Measurements from ENCODE around the gene ART5.

ART5 gene

GRCh38 chr11:3667149-3668035 lies 25.6 kb upstream of the ART5 start:
- in situ Hi-C loops (cut with HindIII; ENCODE audit: low sequenced_read_pairs), result no loop called here
- no peak for DNase-seq (ENCODE audit: low read depth)
- no peak overlapping the region for H3K4me3 ChIP-seq (ENCODE audit: low read depth, low read length)
- TF ChIP-seq CTCF (IDR thresholded peaks at IDR 0.05; ENCODE audit: low read depth, low read length, missing control alignments), result no peak

- in situ Hi-C loops (cut with HindIII; ENCODE audit: low sequenced_read_pairs), result no loop called here
- TF ChIP-seq CTCF (IDR thresholded peaks at IDR 0.05; ENCODE audit: low read depth, low read length, missing control alignments), result no peak
- no peak for DNase-seq (ENCODE audit: low read depth)
- no peak overlapping the region for H3K4me3 ChIP-seq (ENCODE audit: low read depth, low read length)
Observed at GRCh38 chr11:3666023-3666530, 24.3 kb upstream of the ART5 start.

GRCh38 chr11:3665336-3666022 lies 23.7 kb upstream of the ART5 start:
- H3K4me3 ChIP-seq (ENCODE audit: low read depth, low read length), result no peak overlapping the region
- DNase-seq (ENCODE audit: low read depth), result no peak
- in situ Hi-C loops (cut with HindIII; ENCODE audit: low sequenced_read_pairs), result no loop called here
- no peak for TF ChIP-seq CTCF (IDR thresholded peaks at IDR 0.05; ENCODE audit: low read depth, low read length, missing control alignments)

GRCh38 chr11:3664032-3664630 lies 22.3 kb upstream of the ART5 start:
- DNase-seq (ENCODE audit: low read depth), result no peak
- in situ Hi-C loops (cut with HindIII; ENCODE audit: low sequenced_read_pairs), result no loop called here
- no peak for TF ChIP-seq CTCF (IDR thresholded peaks at IDR 0.05; ENCODE audit: low read depth, low read length, missing control alignments)
- H3K4me3 ChIP-seq (ENCODE audit: low read depth, low read length), result no peak overlapping the region

DNA sequence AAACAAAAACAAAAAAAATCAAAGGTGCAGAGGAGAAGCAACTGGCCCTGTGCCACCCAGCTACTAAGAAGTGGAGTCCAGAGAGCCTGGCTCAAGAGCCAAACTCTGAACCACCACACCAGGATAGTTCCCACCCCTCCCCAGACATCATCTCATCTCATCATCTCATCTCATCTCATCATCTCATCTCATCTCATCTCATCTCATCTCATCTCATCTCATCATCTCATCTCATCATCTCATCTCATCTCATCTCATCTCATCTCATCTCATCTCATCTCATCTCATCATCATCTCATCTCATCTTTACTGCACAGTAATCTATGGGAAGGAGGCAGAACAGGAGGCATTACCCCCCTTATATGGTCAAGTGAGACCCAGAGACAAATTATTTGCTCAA lies 21.1 kb upstream of the ART5 start:
- no peak for TF ChIP-seq CTCF (IDR thresholded peaks at IDR 0.05; ENCODE audit: low read depth, low read length, missing control alignments)
- H3K4me3 ChIP-seq (ENCODE audit: low read depth, low read length), result no peak overlapping the region
- in situ Hi-C loops (cut with HindIII; ENCODE audit: low sequenced_read_pairs), result no loop called here
- DNase-seq (ENCODE audit: low read depth), result no peak

DNA sequence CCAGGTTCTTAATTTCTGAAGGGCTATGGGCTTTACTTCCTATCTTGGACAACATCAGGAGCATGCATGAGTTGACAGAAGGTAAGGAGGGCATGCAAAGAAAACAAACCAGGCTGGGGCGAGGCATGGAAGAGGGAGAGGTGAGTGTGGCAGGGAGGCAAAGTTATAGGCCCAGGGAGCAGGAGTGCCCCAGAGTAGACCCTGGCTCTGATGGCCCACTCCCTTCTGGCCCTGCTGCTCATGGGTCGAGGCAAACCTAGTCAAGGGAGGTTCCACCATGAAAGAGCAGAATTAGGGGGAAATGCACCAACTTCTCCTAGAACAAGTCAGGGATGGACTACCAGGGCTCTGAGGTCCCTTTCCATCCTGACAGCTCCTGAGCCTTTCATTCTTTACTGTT lies 19.2 kb upstream of the ART5 start:
- no peak overlapping the region for H3K4me3 ChIP-seq (ENCODE audit: low read depth, low read length)
- in situ Hi-C loops (cut with HindIII; ENCODE audit: low sequenced_read_pairs), result no loop called here
- TF ChIP-seq CTCF (IDR thresholded peaks at IDR 0.05; ENCODE audit: low read depth, low read length, missing control alignments), result no peak
- no peak for DNase-seq (ENCODE audit: low read depth)

All from astrocyte of the cerebellum (primary cell).